ENCODE measurements around the gene PRMT1. TPM values are rescaled to one million over a fixed set of nuclear protein-coding genes. Genes with fewer than 3 reads are reported as not detected.

Gene PRMT1
- total RNA-seq, 1 donor from 2014 or later, result 273 TPM

GRCh38 chr19:49678985-49679770 is 2.1 kb downstream of the PRMT1 start:
- Mint-ChIP-seq H3K27ac (peak overlapping the region; percentile 98), H3K4me3 (peak overlapping the region; percentile 86), H3K27me3 (ENCODE audit: low read depth) (no peaks in the 10 kb centered on the region), H3K9me3 (no peaks in the 10 kb centered on the region), H3K4me1 (peaks cover 22% of the 10 kb centered on the region), H3K36me3 (peaks cover 7% of the 10 kb centered on the region)
- no peak for DNase-seq (ENCODE audit: low spot score in 2 of 2, unreplicated experiment in 2 of 2)
- no peak for TF ChIP-seq CTCF (IDR thresholded peaks at IDR 0.05; ENCODE audit: unreplicated experiment)

- DNase-seq (ENCODE audit: low spot score in 2 of 2, unreplicated experiment in 2 of 2), result no peak
- Mint-ChIP-seq H3K27ac (peak overlapping the region; percentile 91), H3K4me1 (peaks cover 22% of the 10 kb centered on the region), H3K27me3 (ENCODE audit: low read depth) (no peaks in the 10 kb centered on the region), H3K9me3 (no peaks in the 10 kb centered on the region), H3K36me3 (peaks cover 8% of the 10 kb centered on the region), H3K4me3 (peak overlapping the region; percentile 47)
- TF ChIP-seq CTCF (IDR thresholded peaks at IDR 0.05; ENCODE audit: unreplicated experiment), result no peak
These were observed 2.8 kb downstream of the PRMT1 start for GRCh38 chr19:49679771-49680413.

- peak; percentile 92 to 99 for DNase-seq (ENCODE audit: low spot score in 2 of 2, unreplicated experiment in 2 of 2)
- Mint-ChIP-seq H3K4me1 (peaks cover 22% of the 10 kb centered on the region), H3K36me3 (peaks cover 15% of the 10 kb centered on the region), H3K27me3 (ENCODE audit: low read depth) (no peaks in the 10 kb centered on the region), H3K4me3 (peak overlapping the region; percentile 47), H3K27ac (peak overlapping the region; percentile 91), H3K9me3 (no peaks in the 10 kb centered on the region)
- peak; percentile 98 for TF ChIP-seq CTCF (IDR thresholded peaks at IDR 0.05; ENCODE audit: unreplicated experiment)
These were observed 3.6 kb downstream of the PRMT1 start for GRCh38 chr19:49680421-49681351.

- peaks cover 22% of the 10 kb centered on the region for H3K4me1 Mint-ChIP-seq
- peaks cover 17% of the 10 kb centered on the region for H3K36me3 Mint-ChIP-seq
- no peak for TF ChIP-seq CTCF (IDR thresholded peaks at IDR 0.05; ENCODE audit: unreplicated experiment)
- H3K9me3 Mint-ChIP-seq, result no peaks in the 10 kb centered on the region
- no peaks in the 10 kb centered on the region for H3K27me3 Mint-ChIP-seq (ENCODE audit: low read depth)
- no peak for DNase-seq (ENCODE audit: low spot score in 2 of 2, unreplicated experiment in 2 of 2)
- no peak overlapping the region for H3K27ac Mint-ChIP-seq
- H3K4me3 Mint-ChIP-seq, result no peak overlapping the region
These were observed 4.8 kb downstream of the PRMT1 start for GRCh38 chr19:49681830-49682229.

GRCh38 chr19:49682274-49682673 is 5.2 kb downstream of the PRMT1 start:
- H3K4me3 Mint-ChIP-seq, result no peak overlapping the region
- H3K4me1 Mint-ChIP-seq, result peaks cover 22% of the 10 kb centered on the region
- H3K27me3 Mint-ChIP-seq (ENCODE audit: low read depth), result no peaks in the 10 kb centered on the region
- no peak overlapping the region for H3K27ac Mint-ChIP-seq
- TF ChIP-seq CTCF (IDR thresholded peaks at IDR 0.05; ENCODE audit: unreplicated experiment), result no peak
- DNase-seq (ENCODE audit: low spot score in 2 of 2, unreplicated experiment in 2 of 2), result no peak
- peaks cover 17% of the 10 kb centered on the region for H3K36me3 Mint-ChIP-seq
- H3K9me3 Mint-ChIP-seq, result no peaks in the 10 kb centered on the region

All from mesothelial cell of epicardium (in vitro differentiated cells).